GM12878 (cell line): ENCODE measurements around the gene TGFB2. TPM values are rescaled to one million over a fixed set of nuclear protein-coding genes. Genes with fewer than 3 reads are reported as not detected.

Experiments used
- ATAC-seq: fragments of 200-7000 bp; cut with Tn5 transposase; 3 replicates; pipeline ENCODE4 v1.9.1; 2020; ENCODE audit warnings: mild to moderate bottlenecking, moderate library complexity
- BruUV-seq: library from RNA; stranded (reverse); fragments of 400-500 nt; replicated peaks from 2 replicates; lab custom pipeline; 2021; lab: Mats Ljungman, UMichigan
- CTCF ChIA-PET: fragments of 300-600 bp; sonication (Branson Sonifier 250); formaldehyde crosslinking; extraction: SDS; loops from one replicate; lab custom pipeline; 2021; ENCODE audit warnings: inconsistent platforms; lab: Yijun Ruan, JAX
- POLR2A ChIA-PET: fragments of 350-600 bp; formaldehyde crosslinking; extraction: SDS; loops from one replicate; lab custom pipeline; 2021; ENCODE audit warnings: inconsistent platforms; lab: Charles Lee
- RAD21 ChIA-PET: fragments of 300-600 bp; sonication (Branson Sonifier 250); formaldehyde crosslinking; loops from one replicate; lab custom pipeline; 2023; ENCODE audit warnings: antibody characterized with exemption; ENCODE audit not compliant: unreplicated experiment; lab: Charles Lee
- SMC1A ChIA-PET: fragments of 300-600 bp; sonication (Branson Sonifier 250); formaldehyde crosslinking; loops from one replicate; lab custom pipeline; 2023; ENCODE audit not compliant: unreplicated experiment, uncharacterized antibody; lab: Charles Lee
- DNase-seq: peaks from one replicate; pipeline ENCODE4 v3.0.0-alpha.2; 2011; ENCODE audit warnings: low read depth, low spot score
- FAIRE-seq: peaks from 3 replicates; lab custom pipeline; 2011; peaks lifted over from hg19 to GRCh38; lab: Jason Lieb, UNC
- H2AFZ ChIP-seq: 2 replicates; pipeline ENCODE4 v1.6.0; 2011; ENCODE audit warnings: low read depth, low read length, control low read depth; ENCODE audit not compliant: control insufficient read depth
- H3K27ac ChIP-seq: 2 replicates; pipeline ENCODE4 v1.5.1; 2011; ENCODE audit warnings: control low read depth; ENCODE audit not compliant: control insufficient read depth, insufficient read depth
- H3K27me3 ChIP-seq, 2 experiments: replicated peaks in 1 of 2; 2 replicates each; pipeline versions ENCODE4 v1.6.0 to v1.6.1; 2011; ENCODE audit warnings: low read length in 1 of 2; ENCODE audit not compliant: control insufficient read depth in 2 of 2, insufficient read depth in 2 of 2
- H3K36me3 ChIP-seq, 2 experiments: 2 replicates each; pipeline ENCODE4 v1.5.1; 2011; ENCODE audit warnings: low read length in 1 of 2; ENCODE audit not compliant: control insufficient read depth in 2 of 2, insufficient read depth in 2 of 2
- H3K4me1 ChIP-seq: 2 replicates; pipeline ENCODE4 v1.6.1; 2011; ENCODE audit warnings: mild to moderate bottlenecking, low read length, moderate library complexity, mixed read lengths; ENCODE audit not compliant: control insufficient read depth, insufficient read depth
- H3K4me2 ChIP-seq: 2 replicates; pipeline ENCODE4 v1.6.0; 2011; ENCODE audit warnings: control low read depth; ENCODE audit not compliant: control insufficient read depth, insufficient read depth
- H3K4me3 ChIP-seq: fragments of 200-600 bp; sonication (generic); 2 replicates; pipeline ENCODE4 v1.5.1; 2016
- H3K79me2 ChIP-seq: 2 replicates; pipeline ENCODE4 v1.6.0; 2011; ENCODE audit warnings: low read length; ENCODE audit not compliant: control insufficient read depth, insufficient read depth
- H3K9ac ChIP-seq: 2 replicates; pipeline ENCODE4 v1.8.0; 2011; ENCODE audit warnings: low read length, control low read depth, mixed read lengths; ENCODE audit not compliant: control insufficient read depth, insufficient read depth
- H3K9me3 ChIP-seq: replicated peaks from 3 replicates; pipeline ENCODE4 v1.5.1; 2011; ENCODE audit warnings: mild to moderate bottlenecking, low read length; ENCODE audit not compliant: control insufficient read depth, insufficient read depth
- H4K20me1 ChIP-seq: 2 replicates; pipeline ENCODE4 v1.6.0; 2011; ENCODE audit not compliant: control insufficient read depth, insufficient read depth
- BRCA1 ChIP-seq: IDR thresholded peaks from 2 replicates; pipeline ENCODE4 v1.6.1; 2011; ENCODE audit warnings: low read depth, low read length, improper control_type of control experiment
- NFYA ChIP-seq: IDR thresholded peaks from 2 replicates; pipeline ENCODE4 v1.6.1; 2011; ENCODE audit warnings: low read depth, mild to moderate bottlenecking, low read length, improper control_type of control experiment, borderline replicate concordance
- POLR2AphosphoS2 ChIP-seq: IDR thresholded peaks from 2 replicates; pipeline ENCODE4 v1.6.1; 2011; ENCODE audit warnings: low read depth, mild to moderate bottlenecking, low read length, improper control_type of control experiment, moderate library complexity
- POLR2AphosphoS5 ChIP-seq: IDR thresholded peaks from 2 replicates; pipeline ENCODE4 v1.6.1; 2011; ENCODE audit warnings: mild to moderate bottlenecking, low read length, inconsistent platforms
- SMC3 ChIP-seq: IDR thresholded peaks from 2 replicates; pipeline ENCODE4 v1.6.1; 2011; ENCODE audit warnings: low read length, improper control_type of control experiment, borderline replicate concordance
- STAT3 ChIP-seq: IDR thresholded peaks from 2 replicates; pipeline ENCODE4 v1.6.1; 2011; ENCODE audit warnings: low read depth, low read length, improper control_type of control experiment
- ZNF384 ChIP-seq: IDR thresholded peaks from 2 replicates; pipeline ENCODE4 v1.6.1; 2012; ENCODE audit warnings: low read depth, mild to moderate bottlenecking, low read length, improper control_type of control experiment, borderline replicate concordance
- WGBS: methylation state at CpG from one replicate; pipeline ENCODE4 v1.1.6; 2016; ENCODE audit warnings: low lambda C conversion rate; ENCODE audit not compliant: insufficient replicate concordance, insufficient coverage; ENCODE audit errors: missing lambda C conversion rate; 5-methylcytosine and 5-hydroxymethylcytosine counted together
- in situ Hi-C: fragments of 300-500 bp; cut with MboI; formaldehyde crosslinking; loops from 9 replicates; pipeline ENCODE4 v1.14.3; 2018; ENCODE audit warnings: mixed read lengths
- intact Hi-C: fragments of 100-400 bp; cut with micrococcal nuclease; formaldehyde crosslinking; loops from one replicate; pipeline ENCODE4 v1.14.2; 2022; ENCODE audit not compliant: unreplicated experiment
- polyA plus RNA-seq, 11 experiments: library from polyadenylated mRNA; depleted of rRNA in 4 of 11; unstranded in 6 of 11; stranded (reverse) in 5 of 11; fragments of >200 nt; fragmentation: Nextera tagmentation in 4 of 11; fragmentation: Illumina TruSeq in 1 of 11; extraction: Ambion mirVana in 4 of 11; extraction: Trizol in 1 of 11; gene quantifications; 1 replicate in 1 of 11; 2 replicates in 10 of 11; pipeline versions ENCODE4 v1.2.1 to v1.2.3, GENCODE V29; 2011 to 2016; ENCODE audit warnings: inconsistent platforms in 2 of 11, missing spikeins in 2 of 11, low read depth in 1 of 11
- total RNA-seq, 4 experiments: library from RNA; depleted of rRNA in 3 of 4; stranded (reverse); fragments of >200 nt in 3 of 4; fragmentation: Illumina TruSeq in 1 of 4; extraction: Trizol in 1 of 4; gene quantifications; 2 replicates each; pipeline versions ENCODE4 v1.2.1 to v1.2.3, GENCODE V29; 2013 to 2021
- TF ChIP-seq, protein P1 (sequence below): fragments of 450-650 bp; IDR thresholded peaks from 2 replicates; pipeline ENCODE4 v1.6.1; 2017; ENCODE audit warnings: low read depth, mild to moderate bottlenecking, moderate library complexity
- TF ChIP-seq, protein P2 (sequence below): IDR thresholded peaks from 2 replicates; pipeline ENCODE4 v1.6.1; 2012; ENCODE audit warnings: improper control_type of control experiment, low read depth, low read length; ENCODE audit not compliant: insufficient replicate concordance
- TF ChIP-seq, protein P3 (sequence below): fragments of 450-650 bp; IDR thresholded peaks from 2 replicates; pipeline ENCODE4 v1.6.1; 2018; ENCODE audit warnings: borderline replicate concordance, mild to moderate bottlenecking; ENCODE audit not compliant: partially characterized antibody
- TF ChIP-seq, protein P4 (sequence below): IDR thresholded peaks from 2 replicates; pipeline ENCODE4 v1.6.1; 2011; ENCODE audit warnings: borderline replicate concordance, low read depth, mild to moderate bottlenecking, moderate library complexity, mixed read lengths, low read length; ENCODE audit not compliant: insufficient read depth; ENCODE audit errors: extremely low read length
- TF ChIP-seq, protein P5 (sequence below): IDR thresholded peaks from 2 replicates; pipeline ENCODE4 v1.6.1; 2011; ENCODE audit warnings: low read depth, mild to moderate bottlenecking, low read length, moderate library complexity, borderline replicate concordance; ENCODE audit errors: extremely low read depth

The TGFB2 gene
- total and polyA plus RNA-seq, 10 of the 15 experiments (the other 5 are each of a cell fraction or from before 2014, with no cell fraction given), result 0.03 to 0.11 (median 0.04) TPM; not detected in 6

DNA sequence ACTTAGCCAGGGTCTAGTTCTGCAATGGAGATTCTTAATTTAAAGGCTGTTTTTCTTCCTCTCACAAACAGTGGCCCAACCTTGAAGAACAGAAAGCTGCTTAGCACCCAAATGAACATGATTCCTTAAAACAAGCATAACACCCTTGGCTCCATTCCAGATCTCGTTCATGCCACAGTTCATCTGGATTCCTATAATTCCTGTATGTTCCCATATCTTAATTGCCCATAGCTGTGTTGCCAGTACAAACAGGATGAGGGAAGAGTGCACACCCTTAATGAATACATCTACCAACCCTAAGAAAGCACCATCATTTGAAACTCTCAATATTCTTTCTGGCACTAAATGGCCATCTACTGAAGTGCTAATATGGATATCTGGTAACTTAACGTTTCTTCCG, 45.5 kb downstream of the TGFB2 start (continued):
- TF ChIP-seq, protein P1, sequence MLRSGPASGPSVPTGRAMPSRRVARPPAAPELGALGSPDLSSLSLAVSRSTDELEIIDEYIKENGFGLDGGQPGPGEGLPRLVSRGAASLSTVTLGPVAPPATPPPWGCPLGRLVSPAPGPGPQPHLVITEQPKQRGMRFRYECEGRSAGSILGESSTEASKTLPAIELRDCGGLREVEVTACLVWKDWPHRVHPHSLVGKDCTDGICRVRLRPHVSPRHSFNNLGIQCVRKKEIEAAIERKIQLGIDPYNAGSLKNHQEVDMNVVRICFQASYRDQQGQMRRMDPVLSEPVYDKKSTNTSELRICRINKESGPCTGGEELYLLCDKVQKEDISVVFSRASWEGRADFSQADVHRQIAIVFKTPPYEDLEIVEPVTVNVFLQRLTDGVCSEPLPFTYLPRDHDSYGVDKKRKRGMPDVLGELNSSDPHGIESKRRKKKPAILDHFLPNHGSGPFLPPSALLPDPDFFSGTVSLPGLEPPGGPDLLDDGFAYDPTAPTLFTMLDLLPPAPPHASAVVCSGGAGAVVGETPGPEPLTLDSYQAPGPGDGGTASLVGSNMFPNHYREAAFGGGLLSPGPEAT, result no peak
- TF ChIP-seq BRCA1 (no peak), ZNF384 (no peak)
- TF ChIP-seq, protein P2, sequence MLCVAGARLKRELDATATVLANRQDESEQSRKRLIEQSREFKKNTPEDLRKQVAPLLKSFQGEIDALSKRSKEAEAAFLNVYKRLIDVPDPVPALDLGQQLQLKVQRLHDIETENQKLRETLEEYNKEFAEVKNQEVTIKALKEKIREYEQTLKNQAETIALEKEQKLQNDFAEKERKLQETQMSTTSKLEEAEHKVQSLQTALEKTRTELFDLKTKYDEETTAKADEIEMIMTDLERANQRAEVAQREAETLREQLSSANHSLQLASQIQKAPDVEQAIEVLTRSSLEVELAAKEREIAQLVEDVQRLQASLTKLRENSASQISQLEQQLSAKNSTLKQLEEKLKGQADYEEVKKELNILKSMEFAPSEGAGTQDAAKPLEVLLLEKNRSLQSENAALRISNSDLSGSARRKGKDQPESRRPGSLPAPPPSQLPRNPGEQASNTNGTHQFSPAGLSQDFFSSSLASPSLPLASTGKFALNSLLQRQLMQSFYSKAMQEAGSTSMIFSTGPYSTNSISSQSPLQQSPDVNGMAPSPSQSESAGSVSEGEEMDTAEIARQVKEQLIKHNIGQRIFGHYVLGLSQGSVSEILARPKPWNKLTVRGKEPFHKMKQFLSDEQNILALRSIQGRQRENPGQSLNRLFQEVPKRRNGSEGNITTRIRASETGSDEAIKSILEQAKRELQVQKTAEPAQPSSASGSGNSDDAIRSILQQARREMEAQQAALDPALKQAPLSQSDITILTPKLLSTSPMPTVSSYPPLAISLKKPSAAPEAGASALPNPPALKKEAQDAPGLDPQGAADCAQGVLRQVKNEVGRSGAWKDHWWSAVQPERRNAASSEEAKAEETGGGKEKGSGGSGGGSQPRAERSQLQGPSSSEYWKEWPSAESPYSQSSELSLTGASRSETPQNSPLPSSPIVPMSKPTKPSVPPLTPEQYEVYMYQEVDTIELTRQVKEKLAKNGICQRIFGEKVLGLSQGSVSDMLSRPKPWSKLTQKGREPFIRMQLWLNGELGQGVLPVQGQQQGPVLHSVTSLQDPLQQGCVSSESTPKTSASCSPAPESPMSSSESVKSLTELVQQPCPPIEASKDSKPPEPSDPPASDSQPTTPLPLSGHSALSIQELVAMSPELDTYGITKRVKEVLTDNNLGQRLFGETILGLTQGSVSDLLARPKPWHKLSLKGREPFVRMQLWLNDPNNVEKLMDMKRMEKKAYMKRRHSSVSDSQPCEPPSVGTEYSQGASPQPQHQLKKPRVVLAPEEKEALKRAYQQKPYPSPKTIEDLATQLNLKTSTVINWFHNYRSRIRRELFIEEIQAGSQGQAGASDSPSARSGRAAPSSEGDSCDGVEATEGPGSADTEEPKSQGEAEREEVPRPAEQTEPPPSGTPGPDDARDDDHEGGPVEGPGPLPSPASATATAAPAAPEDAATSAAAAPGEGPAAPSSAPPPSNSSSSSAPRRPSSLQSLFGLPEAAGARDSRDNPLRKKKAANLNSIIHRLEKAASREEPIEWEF, result no peak

DNA sequence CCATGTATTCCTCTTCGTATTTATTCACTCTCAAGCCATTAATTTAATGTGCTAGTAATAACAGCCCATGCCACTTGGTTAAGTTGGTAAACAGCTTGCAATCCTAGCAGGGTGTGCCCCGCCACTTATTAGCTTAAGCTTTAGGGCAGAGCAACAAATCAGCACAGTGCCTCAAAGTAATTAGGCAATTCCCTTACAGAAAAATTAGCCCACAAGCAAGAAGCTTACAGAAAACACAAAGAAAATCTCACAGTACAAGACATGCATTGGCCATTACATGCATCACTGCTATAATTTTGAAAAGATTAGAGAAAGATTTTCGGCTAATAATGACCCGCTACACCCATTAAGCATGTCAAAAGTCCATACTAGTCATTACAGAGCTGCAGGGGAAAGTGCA, 47.6 kb downstream of the TGFB2 start:
- in situ Hi-C loops, result no loop called here
- TF ChIP-seq, protein P3, sequence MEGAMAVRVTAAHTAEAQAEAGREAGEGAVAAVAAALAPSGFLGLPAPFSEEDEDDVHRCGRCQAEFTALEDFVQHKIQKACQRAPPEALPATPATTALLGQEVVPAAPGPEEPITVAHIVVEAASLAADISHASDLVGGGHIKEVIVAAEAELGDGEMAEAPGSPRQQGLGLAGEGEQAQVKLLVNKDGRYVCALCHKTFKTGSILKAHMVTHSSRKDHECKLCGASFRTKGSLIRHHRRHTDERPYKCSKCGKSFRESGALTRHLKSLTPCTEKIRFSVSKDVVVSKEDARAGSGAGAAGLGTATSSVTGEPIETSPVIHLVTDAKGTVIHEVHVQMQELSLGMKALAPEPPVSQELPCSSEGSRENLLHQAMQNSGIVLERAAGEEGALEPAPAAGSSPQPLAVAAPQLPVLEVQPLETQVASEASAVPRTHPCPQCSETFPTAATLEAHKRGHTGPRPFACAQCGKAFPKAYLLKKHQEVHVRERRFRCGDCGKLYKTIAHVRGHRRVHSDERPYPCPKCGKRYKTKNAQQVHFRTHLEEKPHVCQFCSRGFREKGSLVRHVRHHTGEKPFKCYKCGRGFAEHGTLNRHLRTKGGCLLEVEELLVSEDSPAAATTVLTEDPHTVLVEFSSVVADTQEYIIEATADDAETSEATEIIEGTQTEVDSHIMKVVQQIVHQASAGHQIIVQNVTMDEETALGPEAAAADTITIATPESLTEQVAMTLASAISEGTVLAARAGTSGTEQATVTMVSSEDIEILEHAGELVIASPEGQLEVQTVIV, result no peak
- no peak for TF ChIP-seq NFYA
- TF ChIP-seq, protein P4, sequence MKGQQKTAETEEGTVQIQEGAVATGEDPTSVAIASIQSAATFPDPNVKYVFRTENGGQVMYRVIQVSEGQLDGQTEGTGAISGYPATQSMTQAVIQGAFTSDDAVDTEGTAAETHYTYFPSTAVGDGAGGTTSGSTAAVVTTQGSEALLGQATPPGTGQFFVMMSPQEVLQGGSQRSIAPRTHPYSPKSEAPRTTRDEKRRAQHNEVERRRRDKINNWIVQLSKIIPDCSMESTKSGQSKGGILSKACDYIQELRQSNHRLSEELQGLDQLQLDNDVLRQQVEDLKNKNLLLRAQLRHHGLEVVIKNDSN, result no peak
- TF ChIP-seq SMC3, result no peak
- no peak for TF ChIP-seq POLR2AphosphoS2
- TF ChIP-seq STAT3, result no peak
- no peak for TF ChIP-seq POLR2AphosphoS5
- TF ChIP-seq, protein P5, sequence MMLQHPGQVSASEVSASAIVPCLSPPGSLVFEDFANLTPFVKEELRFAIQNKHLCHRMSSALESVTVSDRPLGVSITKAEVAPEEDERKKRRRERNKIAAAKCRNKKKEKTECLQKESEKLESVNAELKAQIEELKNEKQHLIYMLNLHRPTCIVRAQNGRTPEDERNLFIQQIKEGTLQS, result no peak

More for the DNA sequence above, 47.6 kb downstream of the TGFB2 start:
- no peak overlapping the region for H3K9ac ChIP-seq
- no peaks in the 10 kb centered on the region for H3K36me3 ChIP-seq
- H3K27me3 ChIP-seq, result no peaks in the 10 kb centered on the region
- no TSS peak for BruUV-seq
- CTCF ChIA-PET, result no interaction called here
- POLR2A ChIA-PET, result no interaction called here
- H3K79me2 ChIP-seq, result no peaks in the 10 kb centered on the region
- RAD21 ChIA-PET, result no interaction called here
- ATAC-seq (no peak), FAIRE-seq (no peak), DNase-seq (no peak)
- no peaks in the 10 kb centered on the region for H4K20me1 ChIP-seq
- H3K4me1 ChIP-seq, result no peaks in the 10 kb centered on the region
- intact Hi-C loops, result no loop called here
- H3K4me2 ChIP-seq, result no peak overlapping the region
- SMC1A ChIA-PET, result no interaction called here
- 66% methylated on average over 4 of the region's 4 CpGs for WGBS
- no peak overlapping the region for H3K27ac ChIP-seq
- H3K4me3 ChIP-seq, result no peak overlapping the region
- H2AFZ ChIP-seq, result no peak overlapping the region
- H3K9me3 ChIP-seq, result no peaks in the 10 kb centered on the region
